HepG2 (cell line): ENCODE data around the gene UBAP2. TPM values are rescaled to one million over a fixed set of nuclear protein-coding genes. Genes with fewer than 3 reads are reported as not detected.

Source experiments
- ATAC-seq: fragments of 200-7000 bp; cut with Tn5 transposase; 3 replicates; pipeline ENCODE4 v1.9.1; 2020; ENCODE audit warnings: mild to moderate bottlenecking, moderate library complexity
- BruUV-seq: library from RNA; stranded (reverse); fragments of 400-500 nt; replicated peaks from 2 replicates; lab custom pipeline; 2021; lab: Mats Ljungman, UMichigan
- CTCF ChIA-PET: fragments of 300-600 bp; formaldehyde crosslinking; extraction: SDS; loops from one replicate; lab custom pipeline; 2021; ENCODE audit warnings: low total read pairs, inconsistent platforms, low intra/inter-chr PET ratio; lab: Yijun Ruan, JAX
- POLR2A ChIA-PET: fragments of 350-600 bp; sonication (Branson Sonifier 250); formaldehyde crosslinking; loops from one replicate; lab custom pipeline; 2020; ENCODE audit warnings: antibody characterized with exemption, inconsistent platforms; lab: Yijun Ruan, JAX
- DNase-seq: peaks from one replicate; pipeline ENCODE4 v3.0.0-alpha.2; 2015; ENCODE audit warnings: low spot score
- FAIRE-seq: peaks from 3 replicates; lab custom pipeline; 2011; peaks lifted over from hg19 to GRCh38; lab: Jason Lieb, UNC
- H2AFZ ChIP-seq: one replicate; pipeline ENCODE4 v1.6.1; 2011; ENCODE audit warnings: low read length, inconsistent platforms
- H3K27ac ChIP-seq: fragments of 300-600 bp; 3 replicates; pipeline ENCODE4 v1.8.0; 2011; ENCODE audit warnings: mixed run types, mild to moderate bottlenecking, mixed read lengths, low read length, inconsistent platforms; ENCODE audit not compliant: insufficient read depth; ENCODE audit errors: extremely low read length
- H3K27me3 ChIP-seq, 2 experiments: fragments of 200-600 bp in 1 of 2; 2 replicates in 1 of 2; 3 replicates in 1 of 2; pipeline versions ENCODE4 v1.6.0 to v1.8.0; 2011; ENCODE audit warnings: low read length in 2 of 2, mild to moderate bottlenecking in 2 of 2, moderate library complexity in 2 of 2, inconsistent platforms in 1 of 2; ENCODE audit not compliant: insufficient read depth in 2 of 2, control insufficient read depth in 1 of 2
- H3K36me3 ChIP-seq, 2 experiments: fragments of 200-600 bp in 1 of 2; replicated peaks in 1 of 2; 2 replicates in 1 of 2; 3 replicates in 1 of 2; pipeline versions ENCODE4 v1.5.1 to v1.8.0; 2011; ENCODE audit warnings: low read length in 2 of 2, inconsistent platforms in 1 of 2; ENCODE audit not compliant: insufficient read depth in 2 of 2, control insufficient read depth in 1 of 2
- H3K4me1 ChIP-seq: 2 replicates; pipeline ENCODE4 v1.5.1; 2012; ENCODE audit warnings: low read length, inconsistent platforms; ENCODE audit not compliant: insufficient read depth
- H3K4me2 ChIP-seq: 2 replicates; pipeline ENCODE4 v1.6.0; 2011; ENCODE audit warnings: low read depth, low read length, inconsistent platforms
- H3K4me3 ChIP-seq, 3 experiments: fragments of 200-600 bp in 1 of 3; sonication (generic), shearing (Covaris generic) in 1 of 3; replicated peaks in 1 of 3; 2 replicates each; pipeline ENCODE4 v1.5.1; 2011 to 2016; ENCODE audit warnings: low read length in 3 of 3, inconsistent platforms in 2 of 3, low read depth in 2 of 3, mild to moderate bottlenecking in 2 of 3, control low read depth in 1 of 3, mixed read lengths in 1 of 3; ENCODE audit not compliant: insufficient read depth in 1 of 3
- H3K79me2 ChIP-seq: one replicate; pipeline ENCODE4 v1.6.1; 2011; ENCODE audit warnings: low read length, inconsistent platforms; ENCODE audit not compliant: insufficient read depth
- H3K9ac ChIP-seq: 2 replicates; pipeline ENCODE4 v1.6.0; 2011; ENCODE audit warnings: mild to moderate bottlenecking, low read depth, low read length, inconsistent platforms; ENCODE audit not compliant: insufficient read depth
- H3K9me3 ChIP-seq: 2 replicates; pipeline ENCODE4 v1.5.1; 2012; ENCODE audit warnings: mild to moderate bottlenecking, low read length
- H4K20me1 ChIP-seq: 2 replicates; pipeline ENCODE4 v1.6.0; 2011; ENCODE audit warnings: inconsistent platforms, mild to moderate bottlenecking, low read length, moderate library complexity; ENCODE audit not compliant: insufficient read depth
- NCOA1 ChIP-seq: sonication (generic); formaldehyde crosslinking; IDR thresholded peaks from 2 replicates; pipeline ENCODE4 v1.9.0; 2021; ENCODE audit warnings: missing genetic modification reagents
- ZNF747 ChIP-seq: sonication (generic); formaldehyde crosslinking; IDR thresholded peaks from 2 replicates; pipeline ENCODE4 v1.8.1; 2023; ENCODE audit warnings: missing genetic modification reagents, mild to moderate bottlenecking, borderline replicate concordance
- ZSCAN12 ChIP-seq: sonication (generic); formaldehyde crosslinking; IDR thresholded peaks from 2 replicates; pipeline ENCODE4 v1.9.0; 2021; ENCODE audit warnings: mild to moderate bottlenecking, missing genetic modification reagents
- ZSCAN21 ChIP-seq: sonication (generic); formaldehyde crosslinking; IDR thresholded peaks from 2 replicates; pipeline ENCODE4 v1.8.0; 2022; ENCODE audit warnings: mild to moderate bottlenecking, missing genetic modification reagents, moderate library complexity, borderline replicate concordance
- WGBS: methylation state at CpG from one replicate; pipeline ENCODE4 v1.1.6; 2017; ENCODE audit warnings: low lambda C conversion rate; 5-methylcytosine and 5-hydroxymethylcytosine counted together
- in situ Hi-C: cut with HindIII; loops from 2 replicates; pipeline ENCODE4 v1.10.0; 2017; ENCODE audit warnings: low pct_unique_long_range_greater_than_20kb; ENCODE audit not compliant: extremely low pct_ligation_motif_present
- intact Hi-C: fragments of 100-400 bp; cut with micrococcal nuclease; formaldehyde crosslinking; loops from one replicate; pipeline ENCODE4 v1.10.0; 2022; ENCODE audit not compliant: unreplicated experiment
- polyA plus RNA-seq, 8 experiments: library from polyadenylated mRNA; depleted of rRNA in 3 of 8; stranded (reverse) in 7 of 8; unstranded in 1 of 8; fragments of >200 nt; fragmentation: Illumina TruSeq in 4 of 8; extraction: Trizol in 4 of 8; gene quantifications; 2 replicates each; pipeline versions ENCODE4 v1.2.1 to v1.2.3, GENCODE V29; 2011 to 2016; ENCODE audit warnings: low read depth in 4 of 8, missing spikeins in 1 of 8, mixed read lengths in 1 of 8; ENCODE audit not compliant: insufficient read depth in 1 of 8
- total RNA-seq, 5 experiments: library from RNA; depleted of rRNA; stranded (reverse); fragments of >200 nt; fragmentation: Illumina TruSeq; extraction: Trizol; gene quantifications; 2 replicates each; pipeline ENCODE4 v1.2.3, GENCODE V29; 2016; ENCODE audit warnings: low read depth in 1 of 5
- TF ChIP-seq, protein P1 (sequence below): sonication (generic); formaldehyde crosslinking; IDR thresholded peaks from 2 replicates; pipeline ENCODE4 v1.4.0; 2020; ENCODE audit warnings: missing genetic modification reagents
- TF ChIP-seq, protein P2 (sequence below): sonication (generic); formaldehyde crosslinking; IDR thresholded peaks from 2 replicates; pipeline ENCODE4 v1.4.0; 2020; ENCODE audit warnings: missing genetic modification reagents
- TF ChIP-seq, protein P3 (sequence below): sonication (generic); formaldehyde crosslinking; IDR thresholded peaks from 2 replicates; pipeline ENCODE4 v1.4.0; 2020; ENCODE audit warnings: missing genetic modification reagents

Gene UBAP2
- total and polyA plus RNA-seq, 2 of the 13 experiments (the other 11 are each of a cell fraction or from before 2014, with no cell fraction given) = 19.0 to 22.0 TPM

DNA sequence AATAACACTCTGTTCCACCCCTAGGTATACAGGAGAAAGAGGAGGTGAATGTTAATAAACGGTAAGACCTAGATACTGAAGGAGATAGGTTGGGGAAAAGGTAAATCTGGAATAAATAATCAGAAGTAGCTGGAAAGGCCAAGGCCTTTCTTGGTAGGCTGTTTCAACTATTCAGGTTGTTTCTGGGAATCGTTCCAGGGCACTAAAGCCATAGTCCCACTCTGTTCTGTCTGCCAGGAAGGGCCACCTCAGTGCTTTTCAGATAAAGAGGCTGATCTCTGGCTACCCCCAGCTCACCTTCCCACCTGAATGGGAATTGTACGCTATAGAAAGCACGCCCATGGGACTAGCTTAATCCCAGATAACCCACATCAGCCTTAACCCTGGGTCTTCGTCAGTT is 44.9 kb upstream of the UBAP2 start:
- no peak for DNase-seq
- no peak for TF ChIP-seq ZSCAN12 (CRISPR knock-in tag)
- TF ChIP-seq, protein P1, sequence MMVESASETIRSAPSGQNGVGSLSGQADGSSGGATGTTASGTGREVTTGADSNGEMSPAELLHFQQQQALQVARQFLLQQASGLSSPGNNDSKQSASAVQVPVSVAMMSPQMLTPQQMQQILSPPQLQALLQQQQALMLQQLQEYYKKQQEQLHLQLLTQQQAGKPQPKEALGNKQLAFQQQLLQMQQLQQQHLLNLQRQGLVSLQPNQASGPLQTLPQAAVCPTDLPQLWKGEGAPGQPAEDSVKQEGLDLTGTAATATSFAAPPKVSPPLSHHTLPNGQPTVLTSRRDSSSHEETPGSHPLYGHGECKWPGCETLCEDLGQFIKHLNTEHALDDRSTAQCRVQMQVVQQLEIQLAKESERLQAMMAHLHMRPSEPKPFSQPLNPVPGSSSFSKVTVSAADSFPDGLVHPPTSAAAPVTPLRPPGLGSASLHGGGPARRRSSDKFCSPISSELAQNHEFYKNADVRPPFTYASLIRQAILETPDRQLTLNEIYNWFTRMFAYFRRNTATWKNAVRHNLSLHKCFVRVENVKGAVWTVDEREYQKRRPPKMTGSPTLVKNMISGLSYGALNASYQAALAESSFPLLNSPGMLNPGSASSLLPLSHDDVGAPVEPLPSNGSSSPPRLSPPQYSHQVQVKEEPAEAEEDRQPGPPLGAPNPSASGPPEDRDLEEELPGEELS = no peak
- no peak for TF ChIP-seq ZNF747 (CRISPR knock-in tag)
- TF ChIP-seq, protein P2, sequence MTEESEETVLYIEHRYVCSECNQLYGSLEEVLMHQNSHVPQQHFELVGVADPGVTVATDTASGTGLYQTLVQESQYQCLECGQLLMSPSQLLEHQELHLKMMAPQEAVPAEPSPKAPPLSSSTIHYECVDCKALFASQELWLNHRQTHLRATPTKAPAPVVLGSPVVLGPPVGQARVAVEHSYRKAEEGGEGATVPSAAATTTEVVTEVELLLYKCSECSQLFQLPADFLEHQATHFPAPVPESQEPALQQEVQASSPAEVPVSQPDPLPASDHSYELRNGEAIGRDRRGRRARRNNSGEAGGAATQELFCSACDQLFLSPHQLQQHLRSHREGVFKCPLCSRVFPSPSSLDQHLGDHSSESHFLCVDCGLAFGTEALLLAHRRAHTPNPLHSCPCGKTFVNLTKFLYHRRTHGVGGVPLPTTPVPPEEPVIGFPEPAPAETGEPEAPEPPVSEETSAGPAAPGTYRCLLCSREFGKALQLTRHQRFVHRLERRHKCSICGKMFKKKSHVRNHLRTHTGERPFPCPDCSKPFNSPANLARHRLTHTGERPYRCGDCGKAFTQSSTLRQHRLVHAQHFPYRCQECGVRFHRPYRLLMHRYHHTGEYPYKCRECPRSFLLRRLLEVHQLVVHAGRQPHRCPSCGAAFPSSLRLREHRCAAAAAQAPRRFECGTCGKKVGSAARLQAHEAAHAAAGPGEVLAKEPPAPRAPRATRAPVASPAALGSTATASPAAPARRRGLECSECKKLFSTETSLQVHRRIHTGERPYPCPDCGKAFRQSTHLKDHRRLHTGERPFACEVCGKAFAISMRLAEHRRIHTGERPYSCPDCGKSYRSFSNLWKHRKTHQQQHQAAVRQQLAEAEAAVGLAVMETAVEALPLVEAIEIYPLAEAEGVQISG (CRISPR knock-in tag) = no peak
- TF ChIP-seq ZSCAN21 (CRISPR knock-in tag) = no peak
- TF ChIP-seq NCOA1 (CRISPR knock-in tag) = no peak
- TF ChIP-seq, protein P3, sequence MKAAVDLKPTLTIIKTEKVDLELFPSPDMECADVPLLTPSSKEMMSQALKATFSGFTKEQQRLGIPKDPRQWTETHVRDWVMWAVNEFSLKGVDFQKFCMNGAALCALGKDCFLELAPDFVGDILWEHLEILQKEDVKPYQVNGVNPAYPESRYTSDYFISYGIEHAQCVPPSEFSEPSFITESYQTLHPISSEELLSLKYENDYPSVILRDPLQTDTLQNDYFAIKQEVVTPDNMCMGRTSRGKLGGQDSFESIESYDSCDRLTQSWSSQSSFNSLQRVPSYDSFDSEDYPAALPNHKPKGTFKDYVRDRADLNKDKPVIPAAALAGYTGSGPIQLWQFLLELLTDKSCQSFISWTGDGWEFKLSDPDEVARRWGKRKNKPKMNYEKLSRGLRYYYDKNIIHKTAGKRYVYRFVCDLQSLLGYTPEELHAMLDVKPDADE (CRISPR knock-in tag) = no peak
- Histone ChIP-seq H3K9ac (no peak overlapping the region), H3K27me3 (no peaks in the 10 kb centered on the region), H2AFZ (no peak overlapping the region), H3K79me2 (no peaks in the 10 kb centered on the region), H4K20me1 (no peaks in the 10 kb centered on the region), H3K4me1 (no peaks in the 10 kb centered on the region), H3K9me3 (no peaks in the 10 kb centered on the region), H3K27ac (no peak overlapping the region), H3K4me3 (no peak overlapping the region), H3K4me2 (no peak overlapping the region), H3K36me3 (peaks cover 32 to 76% of the 10 kb centered on the region in 2 experiments)
- no peak for FAIRE-seq
- 100% methylated on average over 5 of the region's 5 CpGs for WGBS
- in situ Hi-C loops = no loop called here
- CTCF ChIA-PET = no interaction called here
- POLR2A ChIA-PET = no interaction called here
- ATAC-seq = no peak
- no TSS peak for BruUV-seq
- intact Hi-C loops = no loop called here
